ENCODE results near the gene CDK14. TPM values are rescaled to one million over a fixed set of nuclear protein-coding genes. Genes with fewer than 3 reads are reported as not detected.

Gene CDK14
- total and polyA plus RNA-seq, 4 donors = 4.2 to 12.4 (median 7.4) TPM

- WGBS = 86% methylated on average over 2 of the region's 2 CpGs
- Histone ChIP-seq H3K9me3 (ENCODE audit: control insufficient read depth in 4 of 4, low read length in 3 of 4) (peaks cover 0 to 3% (median 0%) of the 10 kb centered on the region in 4 donors), H3K4me1 (ENCODE audit: control insufficient read depth in 4 of 4, insufficient read depth in 4 of 4, low read length in 3 of 4) (no peaks in the 10 kb centered on the region), H3K27ac (ENCODE audit: low read depth in 1 of 2, low read length in 2 of 2) (no peak overlapping the region), H3K36me3 (ENCODE audit: control insufficient read depth in 4 of 4, insufficient read depth in 3 of 4, low read depth in 1 of 4, low read length in 3 of 4) (peaks cover 0 to 3% (median 0%) of the 10 kb centered on the region in 4 donors), H3K4me3 (ENCODE audit: low read depth in 1 of 3, low read length in 3 of 3) (no peak overlapping the region), H3K9ac (ENCODE audit: low read depth in 1 of 2, low read length in 2 of 2) (no peak overlapping the region), H3K27me3 (ENCODE audit: control insufficient read depth in 4 of 4, insufficient read depth in 4 of 4, low read length in 3 of 4) (no peaks in the 10 kb centered on the region)
- TF ChIP-seq SP1 (IDR thresholded peaks at IDR 0.05) (no peak), EGR1 (IDR thresholded peaks at IDR 0.05; ENCODE audit: low read depth in 2 of 2) (no peak), FOXA1 (IDR thresholded peaks at IDR 0.05) (no peak), ZBTB33 (IDR thresholded peaks at IDR 0.05) (no peak), YY1 (IDR thresholded peaks at IDR 0.05) (no peak), MAX (IDR thresholded peaks at IDR 0.05) (no peak), NR2F2 (IDR thresholded peaks at IDR 0.05) (no peak), HNF4G (IDR thresholded peaks at IDR 0.05) (no peak), RAD21 (IDR thresholded peaks at IDR 0.05) (no peak), CTCF (IDR thresholded peaks at IDR 0.05; ENCODE audit: low read depth, low read length, missing input control) (no peak), RXRA (IDR thresholded peaks at IDR 0.05) (no peak), GABPA (IDR thresholded peaks at IDR 0.05 in 1 of 2, conservative IDR thresholded peaks at IDR 0.05 in 1 of 2) (no peak), REST (IDR thresholded peaks at IDR 0.05) (no peak), TAF1 (conservative IDR thresholded peaks at IDR 0.05) (no peak), FOXA2 (IDR thresholded peaks at IDR 0.05) (no peak)
- DNase-seq (ENCODE audit: low spot score) = no peak
These were observed 201.5 kb downstream of the CDK14 start for GRCh38 chr7:90797596-90797995.

- H3K36me3 ChIP-seq (ENCODE audit: control insufficient read depth in 4 of 4, insufficient read depth in 3 of 4, low read depth in 1 of 4, low read length in 3 of 4) = peaks cover 0 to 3% (median 0%) of the 10 kb centered on the region in 4 donors
- no peak for TF ChIP-seq GABPA (IDR thresholded peaks at IDR 0.05 in 1 of 2, conservative IDR thresholded peaks at IDR 0.05 in 1 of 2)
- TF ChIP-seq MAX (IDR thresholded peaks at IDR 0.05) = no peak
- TF ChIP-seq TAF1 (conservative IDR thresholded peaks at IDR 0.05) = no peak
- TF ChIP-seq EGR1 (IDR thresholded peaks at IDR 0.05; ENCODE audit: low read depth in 2 of 2) = no peak
- no peak for TF ChIP-seq HNF4G (IDR thresholded peaks at IDR 0.05)
- no peak for TF ChIP-seq HNF4A (conservative IDR thresholded peaks at IDR 0.05)
- TF ChIP-seq REST (IDR thresholded peaks at IDR 0.05) = no peak
- TF ChIP-seq FOXA1 (IDR thresholded peaks at IDR 0.05) = no peak
- TF ChIP-seq ZBTB33 (IDR thresholded peaks at IDR 0.05) = no peak
- TF ChIP-seq YY1 (IDR thresholded peaks at IDR 0.05) = no peak
- TF ChIP-seq FOXA2 (IDR thresholded peaks at IDR 0.05) = no peak
- TF ChIP-seq NR2F2 (IDR thresholded peaks at IDR 0.05) = no peak
- no peaks in the 10 kb centered on the region for H3K27me3 ChIP-seq (ENCODE audit: control insufficient read depth in 4 of 4, insufficient read depth in 4 of 4, low read length in 3 of 4)
- no peaks in the 10 kb centered on the region for H3K9me3 ChIP-seq (ENCODE audit: control insufficient read depth in 4 of 4, low read length in 3 of 4)
- H3K4me1 ChIP-seq (ENCODE audit: control insufficient read depth in 4 of 4, insufficient read depth in 4 of 4, low read length in 3 of 4) = no peaks in the 10 kb centered on the region
- WGBS = 85% methylated on average over 1 of the region's 1 CpG
- H3K9ac ChIP-seq (ENCODE audit: low read depth in 1 of 2, low read length in 2 of 2) = no peak overlapping the region
- no peak for DNase-seq (ENCODE audit: low spot score)
- no peak overlapping the region for H3K4me3 ChIP-seq (ENCODE audit: low read depth in 1 of 3, low read length in 3 of 3)
- H3K27ac ChIP-seq (ENCODE audit: low read depth in 1 of 2, low read length in 2 of 2) = no peak overlapping the region
These were observed 208.2 kb downstream of the CDK14 start for GRCh38 chr7:90804370-90804769.
